Ectodermal cell (in vitro differentiated cells): ENCODE results near the gene ETV6.

Experiments
- H3K27ac ChIP-seq: 2 replicates; pipeline ENCODE4 v1.7.0; 2013; ENCODE audit warnings: mild to moderate bottlenecking, low read depth, low read length; ENCODE audit not compliant: insufficient read depth, poor library complexity, severe bottlenecking
- H3K27me3 ChIP-seq: 2 replicates; pipeline ENCODE4 v1.7.0; 2013; ENCODE audit warnings: mild to moderate bottlenecking, low read length; ENCODE audit not compliant: insufficient read depth, control insufficient read depth, poor library complexity, severe bottlenecking
- H3K36me3 ChIP-seq: one replicate; pipeline ENCODE4 v1.7.0; 2013; ENCODE audit warnings: low read length; ENCODE audit not compliant: control insufficient read depth, insufficient read depth
- H3K4me1 ChIP-seq: one replicate; pipeline ENCODE4 v1.7.0; 2013; ENCODE audit warnings: low read length; ENCODE audit not compliant: control insufficient read depth, insufficient read depth
- H3K4me3 ChIP-seq: 2 replicates; pipeline ENCODE4 v1.7.0; 2013; ENCODE audit warnings: low read depth, low read length, control low read depth; ENCODE audit not compliant: insufficient read depth
- H3K9me3 ChIP-seq: 2 replicates; pipeline ENCODE4 v1.7.0; 2013; ENCODE audit warnings: mild to moderate bottlenecking, low read length, moderate library complexity; ENCODE audit not compliant: control insufficient read depth
- WGBS, 2 experiments: methylation state at CpG; one replicate each; pipeline ENCODE4 v1.1.7; 2013; ENCODE audit warnings: missing lambda C conversion rate in 2 of 2; 5-methylcytosine and 5-hydroxymethylcytosine counted together

ETV6 gene

DNA sequence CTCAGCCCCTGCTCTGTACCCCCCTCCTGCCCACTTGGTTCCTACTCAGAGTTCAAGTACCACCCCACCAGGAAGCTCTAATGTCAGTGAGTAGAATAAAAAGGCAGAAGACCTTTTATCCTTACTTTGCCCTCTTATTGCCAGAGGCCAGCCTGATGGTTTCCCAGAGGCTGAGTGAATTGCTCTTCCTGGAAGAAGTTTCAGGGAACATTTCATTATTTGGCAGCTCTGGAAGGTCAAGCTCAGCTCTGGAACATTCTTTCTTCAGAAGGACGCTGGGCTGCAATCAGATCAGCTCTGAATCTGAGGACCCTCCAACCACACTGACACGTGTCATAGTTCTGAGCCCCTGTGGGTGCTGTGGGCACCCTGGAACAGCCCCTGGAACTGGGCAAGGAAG is 188.9 kb downstream of the ETV6 start:
- Histone ChIP-seq H3K4me3 (no peak overlapping the region), H3K36me3 (no peaks in the 10 kb centered on the region), H3K27ac (no peak overlapping the region), H3K9me3 (no peaks in the 10 kb centered on the region), H3K27me3 (no peaks in the 10 kb centered on the region), H3K4me1 (no peaks in the 10 kb centered on the region)
- 97 to 98% methylated on average over 2 of the region's 2 CpGs for WGBS, 2 experiments

DNA sequence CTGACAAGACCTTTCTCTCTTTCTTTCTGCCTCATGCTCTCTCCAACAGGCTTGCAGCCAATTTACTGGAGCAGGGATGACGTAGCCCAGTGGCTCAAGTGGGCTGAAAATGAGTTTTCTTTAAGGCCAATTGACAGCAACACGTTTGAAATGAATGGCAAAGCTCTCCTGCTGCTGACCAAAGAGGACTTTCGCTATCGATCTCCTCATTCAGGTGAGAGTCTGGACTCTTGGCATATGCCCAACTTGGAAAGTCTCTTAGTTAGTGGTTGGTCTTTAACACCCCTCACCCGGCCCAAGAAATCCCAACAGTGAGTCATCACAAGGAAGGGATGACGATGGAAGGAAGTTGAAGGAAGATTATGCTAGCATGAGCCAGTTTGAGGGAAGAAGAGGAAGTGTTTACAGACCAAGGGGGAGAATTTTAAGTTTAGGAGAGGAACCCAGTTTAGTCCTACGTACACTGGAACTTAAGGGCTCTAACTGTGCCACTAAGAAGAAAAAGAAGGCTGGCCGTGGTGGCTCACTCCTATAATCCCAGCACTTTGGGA is 189.7 kb downstream of the ETV6 start:
- Histone ChIP-seq H3K4me1 (no peaks in the 10 kb centered on the region), H3K27me3 (no peaks in the 10 kb centered on the region), H3K27ac (no peak overlapping the region), H3K4me3 (no peak overlapping the region), H3K36me3 (no peaks in the 10 kb centered on the region), H3K9me3 (no peaks in the 10 kb centered on the region)
- WGBS, 2 experiments = 91 to 92% methylated on average over 8 of the region's 8 CpGs

DNA sequence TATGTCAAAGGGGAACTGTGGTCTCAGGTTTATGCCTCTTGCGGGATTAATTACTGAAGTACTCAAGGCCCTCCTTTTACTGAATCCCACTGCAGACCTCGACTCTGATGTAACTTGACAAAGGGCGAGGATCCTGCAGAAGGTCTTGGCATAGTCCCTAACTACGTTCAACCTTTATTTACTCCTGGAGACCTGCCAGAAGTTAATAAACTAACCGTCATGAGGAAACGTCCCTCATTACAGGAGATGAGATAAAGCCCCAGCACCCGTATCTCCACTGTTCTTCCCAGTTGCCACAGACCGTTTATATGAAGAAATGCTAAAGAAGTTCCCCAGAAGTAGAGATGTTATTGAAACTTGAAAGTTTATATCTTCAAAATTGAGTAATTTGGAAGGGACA is 190.9 kb downstream of the ETV6 start:
- H3K36me3 ChIP-seq = no peaks in the 10 kb centered on the region
- H3K9me3 ChIP-seq = no peaks in the 10 kb centered on the region
- H3K4me3 ChIP-seq = no peak overlapping the region
- no peaks in the 10 kb centered on the region for H3K27me3 ChIP-seq
- H3K4me1 ChIP-seq = no peaks in the 10 kb centered on the region
- no peak overlapping the region for H3K27ac ChIP-seq
- 90 to 97% methylated on average over 7 to 8 of the region's 8 CpGs for WGBS, 2 experiments

DNA sequence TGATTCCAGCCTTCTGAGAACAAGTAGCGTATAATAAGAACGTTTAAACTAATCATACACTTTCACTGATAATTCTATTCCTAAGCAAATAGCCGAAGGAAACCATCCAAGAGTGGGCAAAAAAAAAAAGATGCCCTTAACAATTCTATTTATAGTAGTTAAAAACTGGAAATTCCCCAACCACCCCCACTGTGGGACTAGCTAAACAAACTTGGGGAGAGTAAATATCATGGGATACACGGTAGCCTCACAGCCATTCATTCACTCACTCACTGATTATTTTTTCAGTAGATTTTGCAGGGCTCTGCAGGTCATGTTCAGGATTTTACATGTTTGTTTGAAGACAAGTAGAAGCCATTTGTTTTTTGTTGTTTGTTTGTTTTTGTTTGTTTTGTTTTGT is 197.0 kb downstream of the ETV6 start:
- Histone ChIP-seq H3K4me3 (no peak overlapping the region), H3K36me3 (no peaks in the 10 kb centered on the region), H3K27ac (no peak overlapping the region), H3K9me3 (no peaks in the 10 kb centered on the region), H3K4me1 (no peaks in the 10 kb centered on the region), H3K27me3 (no peaks in the 10 kb centered on the region)
- WGBS, 2 experiments = 87 to 90% methylated on average over 3 of the region's 4 CpGs

DNA sequence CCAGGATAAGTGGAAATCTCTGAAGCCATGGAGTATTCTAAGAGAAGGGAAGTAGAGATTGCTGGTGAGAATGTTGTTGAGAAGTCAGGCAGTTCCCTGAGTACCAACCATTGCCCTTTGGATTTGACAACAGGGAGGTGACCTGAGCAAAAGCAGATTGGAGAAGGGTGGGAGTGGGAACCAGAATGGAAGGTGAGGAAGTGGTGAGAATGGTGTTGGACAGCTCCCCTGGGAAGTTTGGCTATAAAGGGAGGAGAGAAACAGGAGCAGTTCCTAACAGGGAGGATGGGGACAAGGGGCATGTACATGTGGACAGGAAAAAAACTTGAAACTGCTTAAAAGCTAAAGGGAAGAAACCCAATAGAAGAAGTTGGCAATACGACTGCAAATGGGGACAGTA is 198.1 kb downstream of the ETV6 start:
- no peaks in the 10 kb centered on the region for H3K36me3 ChIP-seq
- no peaks in the 10 kb centered on the region for H3K4me1 ChIP-seq
- H3K27ac ChIP-seq = no peak overlapping the region
- H3K4me3 ChIP-seq = no peak overlapping the region
- H3K27me3 ChIP-seq = no peaks in the 10 kb centered on the region
- 92 to 94% methylated on average over 1 of the region's 1 CpG for WGBS, 2 experiments
- no peaks in the 10 kb centered on the region for H3K9me3 ChIP-seq

DNA sequence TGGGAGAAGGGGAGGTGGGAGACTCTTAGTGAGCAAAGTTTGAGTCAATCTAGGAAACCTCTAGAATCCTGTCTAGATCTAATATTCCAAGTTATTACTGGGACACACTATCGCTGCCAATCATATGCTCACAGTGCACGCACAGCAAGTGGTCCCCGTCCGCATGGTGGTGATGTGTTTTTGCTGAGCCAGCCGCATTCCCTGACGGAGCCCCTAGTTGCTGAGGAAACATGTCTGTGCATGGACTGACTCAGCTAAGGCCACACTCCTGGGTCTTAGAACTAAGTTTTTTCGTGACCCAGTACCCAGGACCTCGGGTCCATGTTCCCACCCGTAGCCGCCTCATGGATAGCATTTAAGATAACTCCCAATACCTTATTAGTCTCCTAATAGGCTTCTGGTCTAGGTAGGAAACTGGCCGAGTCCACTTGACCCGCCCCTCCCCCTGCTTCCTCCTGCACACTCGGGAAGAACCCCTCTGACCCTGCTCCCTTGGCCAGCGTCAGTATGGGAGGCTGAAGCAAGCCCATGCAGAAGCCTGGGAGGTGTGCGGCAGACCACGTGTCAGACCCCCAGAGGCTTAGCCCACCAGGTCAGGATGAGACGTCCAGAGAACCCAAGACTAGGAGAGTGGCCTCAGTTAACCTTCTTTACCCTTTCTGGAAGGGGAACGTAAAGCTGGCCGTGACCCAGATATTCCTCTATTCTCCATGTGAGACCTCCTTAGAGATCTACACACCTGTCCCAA is 200.5 kb downstream of the ETV6 start:
- H3K4me1 ChIP-seq = no peaks in the 10 kb centered on the region
- no peak overlapping the region for H3K4me3 ChIP-seq
- H3K27me3 ChIP-seq = no peaks in the 10 kb centered on the region
- WGBS, 2 experiments = 92% methylated on average over 19 of the region's 19 CpGs
- no peak overlapping the region for H3K27ac ChIP-seq
- H3K36me3 ChIP-seq = no peaks in the 10 kb centered on the region
- H3K9me3 ChIP-seq = no peaks in the 10 kb centered on the region

DNA sequence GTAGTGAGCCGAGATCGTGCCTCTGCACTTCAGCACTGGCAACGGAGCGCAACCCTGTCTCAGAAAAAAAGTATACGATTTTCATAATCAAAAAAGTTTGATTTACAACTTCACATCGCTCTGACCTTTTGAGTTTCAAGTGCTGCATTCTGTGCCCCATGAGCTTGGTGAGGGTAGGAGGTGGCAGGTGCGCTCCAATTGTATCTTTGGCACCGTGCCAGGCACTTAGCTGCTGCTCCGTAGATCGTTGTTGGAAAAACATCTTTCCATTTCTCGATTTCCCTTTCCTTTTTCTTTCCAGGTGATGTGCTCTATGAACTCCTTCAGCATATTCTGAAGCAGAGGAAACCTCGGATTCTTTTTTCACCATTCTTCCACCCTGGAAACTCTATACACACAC is 203.7 kb downstream of the ETV6 start:
- no peak overlapping the region for H3K27ac ChIP-seq
- H3K4me3 ChIP-seq = no peak overlapping the region
- H3K27me3 ChIP-seq = no peaks in the 10 kb centered on the region
- H3K36me3 ChIP-seq = no peaks in the 10 kb centered on the region
- 95 to 97% methylated on average over 12 of the region's 12 CpGs for WGBS, 2 experiments
- no peaks in the 10 kb centered on the region for H3K9me3 ChIP-seq
- H3K4me1 ChIP-seq = peaks cover 9% of the 10 kb centered on the region

DNA sequence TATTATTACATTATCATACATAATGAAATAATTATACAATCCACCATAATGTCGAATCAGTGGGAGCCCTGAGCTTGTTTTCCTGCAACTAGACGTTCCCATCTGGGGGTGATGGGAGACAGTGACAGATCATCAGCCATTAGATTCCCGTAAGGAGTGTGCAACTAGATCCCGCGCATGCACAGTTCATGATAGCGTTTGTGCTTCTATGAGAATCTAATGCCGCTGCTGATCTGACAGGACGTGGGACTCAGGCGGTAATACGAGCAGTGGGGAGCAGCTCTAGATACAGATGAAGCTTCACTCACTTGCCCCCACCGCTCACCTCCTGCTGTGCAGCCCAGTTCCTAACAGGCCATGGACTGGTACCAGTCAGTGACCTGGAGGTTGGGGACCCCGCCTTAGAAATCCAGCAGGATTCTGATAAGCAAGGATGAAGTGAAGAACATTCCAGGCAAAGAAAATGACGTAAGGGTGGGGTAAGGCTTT is 204.6 kb downstream of the ETV6 start:
- Histone ChIP-seq H3K4me1 (peaks cover 9% of the 10 kb centered on the region), H3K9me3 (no peaks in the 10 kb centered on the region), H3K27ac (no peak overlapping the region), H3K4me3 (no peak overlapping the region), H3K27me3 (no peaks in the 10 kb centered on the region), H3K36me3 (no peaks in the 10 kb centered on the region)
- 93% methylated on average over 12 to 13 of the region's 13 CpGs for WGBS, 2 experiments

DNA sequence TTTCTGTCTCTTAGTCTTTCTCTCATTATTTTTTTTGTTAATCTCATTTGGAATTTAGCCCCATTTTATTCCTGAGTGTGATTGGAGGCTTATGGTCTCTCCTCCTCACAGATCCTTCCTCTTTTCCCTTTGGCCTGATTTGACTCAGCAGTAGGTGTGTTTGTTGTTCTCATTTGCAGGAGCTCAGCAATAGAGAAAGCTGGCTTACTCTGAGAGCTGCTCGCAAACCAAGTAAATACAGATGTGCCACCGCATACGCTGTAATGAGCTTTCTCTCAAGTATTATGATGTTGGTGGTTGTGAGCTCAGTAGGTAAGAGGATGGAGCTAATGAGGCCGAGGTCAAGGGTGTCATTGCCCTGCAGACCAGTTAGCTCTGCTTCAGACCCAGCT is 206.5 kb downstream of the ETV6 start:
- H3K36me3 ChIP-seq = no peaks in the 10 kb centered on the region
- 44 to 55% methylated on average over 4 of the region's 4 CpGs for WGBS, 2 experiments
- H3K4me1 ChIP-seq = peaks cover 12% of the 10 kb centered on the region
- H3K27me3 ChIP-seq = no peaks in the 10 kb centered on the region
- H3K9me3 ChIP-seq = no peaks in the 10 kb centered on the region
- no peak overlapping the region for H3K27ac ChIP-seq
- H3K4me3 ChIP-seq = no peak overlapping the region

DNA sequence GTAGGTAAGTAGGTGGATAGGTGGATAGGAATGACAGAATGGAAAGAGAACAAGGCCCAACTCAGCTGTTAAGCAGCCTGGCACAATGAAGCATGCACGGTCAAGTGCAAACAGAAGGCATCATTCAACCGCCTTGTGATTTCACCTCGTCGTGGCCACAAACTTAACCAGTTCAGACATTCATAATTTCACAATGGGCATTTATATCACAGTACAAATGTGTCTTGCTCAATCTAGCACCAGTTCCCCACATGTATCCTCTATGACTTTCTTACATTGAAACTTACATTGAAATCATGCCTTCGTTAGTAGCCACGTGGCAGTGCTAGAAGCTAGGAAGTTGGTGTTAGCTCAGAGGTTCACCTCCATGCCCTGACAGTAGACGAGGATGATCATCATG is 207.5 kb downstream of the ETV6 start:
- H3K9me3 ChIP-seq = no peaks in the 10 kb centered on the region
- no peaks in the 10 kb centered on the region for H3K36me3 ChIP-seq
- WGBS, 2 experiments = 86 to 90% methylated on average over 7 of the region's 7 CpGs
- no peak overlapping the region for H3K4me3 ChIP-seq
- no peak overlapping the region for H3K27ac ChIP-seq
- no peaks in the 10 kb centered on the region for H3K27me3 ChIP-seq
- H3K4me1 ChIP-seq = peaks cover 20% of the 10 kb centered on the region
